PC-3 (cell line): ENCODE data around the gene SRGAP3.

ENCODE experiments used
- EZH2 ChIP-seq: fragments of 300-600 bp; sonication (generic); IDR thresholded peaks from one replicate; pipeline ENCODE4 v1.6.1; 2017; ENCODE audit warnings: antibody characterized with exemption, mild to moderate bottlenecking, low read length; ENCODE audit not compliant: unreplicated experiment
- TF ChIP-seq, protein P1 (sequence below): fragments of 300-600 bp; sonication (generic); conservative IDR thresholded peaks from 2 replicates; pipeline ENCODE4 v1.5.1; 2017; ENCODE audit warnings: antibody characterized with exemption, low read depth, mild to moderate bottlenecking, low read length

DNA sequence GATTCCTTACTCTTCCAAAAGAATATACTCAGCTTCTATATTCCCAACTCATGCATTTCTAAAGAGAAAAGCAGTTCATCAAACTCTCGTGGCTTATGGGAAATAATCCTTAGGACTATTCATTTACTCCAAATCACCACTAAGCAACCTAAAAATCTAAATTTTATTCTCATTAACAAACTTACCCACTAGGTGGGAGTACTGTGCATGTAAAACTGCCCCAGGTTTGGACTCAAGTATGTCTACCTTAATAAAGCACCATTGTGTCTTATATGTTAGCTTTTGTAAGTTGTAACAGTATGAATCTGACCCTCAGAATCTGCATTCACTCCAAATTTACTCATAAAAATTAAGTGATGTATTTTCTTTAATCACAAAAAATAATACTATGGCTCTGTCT is 311.4 kb downstream of the SRGAP3 start:
- TF ChIP-seq, protein P1, sequence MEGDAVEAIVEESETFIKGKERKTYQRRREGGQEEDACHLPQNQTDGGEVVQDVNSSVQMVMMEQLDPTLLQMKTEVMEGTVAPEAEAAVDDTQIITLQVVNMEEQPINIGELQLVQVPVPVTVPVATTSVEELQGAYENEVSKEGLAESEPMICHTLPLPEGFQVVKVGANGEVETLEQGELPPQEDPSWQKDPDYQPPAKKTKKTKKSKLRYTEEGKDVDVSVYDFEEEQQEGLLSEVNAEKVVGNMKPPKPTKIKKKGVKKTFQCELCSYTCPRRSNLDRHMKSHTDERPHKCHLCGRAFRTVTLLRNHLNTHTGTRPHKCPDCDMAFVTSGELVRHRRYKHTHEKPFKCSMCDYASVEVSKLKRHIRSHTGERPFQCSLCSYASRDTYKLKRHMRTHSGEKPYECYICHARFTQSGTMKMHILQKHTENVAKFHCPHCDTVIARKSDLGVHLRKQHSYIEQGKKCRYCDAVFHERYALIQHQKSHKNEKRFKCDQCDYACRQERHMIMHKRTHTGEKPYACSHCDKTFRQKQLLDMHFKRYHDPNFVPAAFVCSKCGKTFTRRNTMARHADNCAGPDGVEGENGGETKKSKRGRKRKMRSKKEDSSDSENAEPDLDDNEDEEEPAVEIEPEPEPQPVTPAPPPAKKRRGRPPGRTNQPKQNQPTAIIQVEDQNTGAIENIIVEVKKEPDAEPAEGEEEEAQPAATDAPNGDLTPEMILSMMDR: peak; percentile 75
- no peak for TF ChIP-seq EZH2
